Neural progenitor cell (in vitro differentiated cells): ENCODE measurements around the gene RRAS.

ENCODE experiments used
- CTCF ChIP-seq: fragments of 200-600 bp; sonication (generic); IDR thresholded peaks from 2 replicates; pipeline ENCODE4 v1.5.1; 2017; ENCODE audit warnings: antibody characterized with exemption, mild to moderate bottlenecking
- EZH2 ChIP-seq: fragments of 200-600 bp; sonication (generic); IDR thresholded peaks from 2 replicates; pipeline ENCODE4 v1.6.1; 2017; ENCODE audit warnings: antibody characterized with exemption, mild to moderate bottlenecking, moderate library complexity

DNA sequence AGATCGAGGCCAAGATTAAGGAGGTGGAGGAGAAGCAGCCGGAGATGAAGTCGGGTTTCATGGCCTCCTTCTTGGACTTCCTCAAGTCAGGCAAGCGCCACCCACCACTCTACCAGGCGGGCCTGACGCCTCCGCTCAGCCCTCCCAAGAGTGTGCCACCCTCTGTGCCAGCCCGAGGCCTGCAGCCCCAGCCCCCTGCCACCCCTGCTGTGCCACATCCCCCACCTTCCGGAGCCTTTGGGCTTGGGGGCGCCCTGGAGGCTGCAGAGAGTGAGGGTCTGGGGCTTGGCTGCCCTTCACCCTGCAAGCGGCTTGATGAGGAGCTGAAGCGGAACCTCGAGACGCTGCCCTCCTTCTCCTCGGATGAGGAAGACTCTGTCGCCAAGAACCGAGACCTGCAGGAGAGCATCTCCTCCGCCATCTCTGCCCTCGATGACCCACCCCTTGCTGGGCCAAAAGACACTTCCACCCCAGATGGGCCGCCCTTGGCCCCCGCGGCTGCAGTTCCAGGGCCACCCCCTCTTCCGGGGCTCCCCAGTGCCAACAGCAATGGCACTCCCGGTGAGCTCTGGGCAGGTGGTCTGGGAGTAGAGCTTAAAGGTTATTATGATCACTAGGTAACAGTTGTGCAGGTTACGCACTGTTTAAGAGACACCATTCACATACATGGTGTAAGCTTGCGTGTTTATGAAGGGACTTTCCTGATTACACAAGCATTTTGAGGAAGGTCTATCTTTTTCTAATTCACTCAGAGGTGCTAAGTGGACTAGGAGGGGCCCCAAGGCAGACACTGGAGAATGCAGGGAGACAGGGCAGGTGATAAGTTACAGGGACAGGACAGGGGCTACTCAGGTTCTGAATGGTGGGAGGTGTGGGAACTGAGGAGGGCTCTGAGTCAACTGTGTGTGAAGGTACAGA lies 40.3 kb downstream of the RRAS start:
- TF ChIP-seq CTCF (no peak), EZH2 (no peak)
